Measurements from ENCODE around the gene LHFPL3.
"Not testable (repeated sequence)": the region's sequence is repeated elsewhere in the genome, so short reads cannot be mapped to it uniquely, and the experiment has no call there.

LHFPL3 gene

DNA sequence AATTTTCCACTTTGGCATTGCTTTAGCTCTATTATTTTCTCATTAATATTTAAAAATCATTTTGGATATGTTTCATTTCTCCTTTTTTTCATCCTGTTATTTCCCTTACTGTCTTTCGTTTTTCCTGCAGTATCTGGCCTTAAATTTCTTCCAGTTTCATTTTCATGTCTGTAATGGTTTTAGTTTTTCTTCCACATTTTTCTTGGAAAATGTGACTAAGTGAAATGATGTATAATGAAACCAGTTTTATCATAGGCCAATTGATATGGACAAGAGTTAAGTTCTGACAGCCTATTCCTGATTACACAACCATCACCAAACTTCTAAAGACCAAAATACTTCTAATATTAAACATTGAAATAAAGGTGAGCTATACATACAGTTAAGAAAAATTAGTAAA, 158.5 kb downstream of the LHFPL3 start:
- DNase-seq = no peak

- no peak for DNase-seq
Observed at GRCh38 chr7:104487642-104488041, 159.2 kb downstream of the LHFPL3 start.

GRCh38 chr7:104497379-104497967, 169.1 kb downstream of the LHFPL3 start:
- no peak for DNase-seq

- DNase-seq = no peak
Observed at GRCh38 chr7:104499975-104500374, 171.6 kb downstream of the LHFPL3 start.

GRCh38 chr7:104509874-104510273, 181.5 kb downstream of the LHFPL3 start:
- DNase-seq = no peak

DNA sequence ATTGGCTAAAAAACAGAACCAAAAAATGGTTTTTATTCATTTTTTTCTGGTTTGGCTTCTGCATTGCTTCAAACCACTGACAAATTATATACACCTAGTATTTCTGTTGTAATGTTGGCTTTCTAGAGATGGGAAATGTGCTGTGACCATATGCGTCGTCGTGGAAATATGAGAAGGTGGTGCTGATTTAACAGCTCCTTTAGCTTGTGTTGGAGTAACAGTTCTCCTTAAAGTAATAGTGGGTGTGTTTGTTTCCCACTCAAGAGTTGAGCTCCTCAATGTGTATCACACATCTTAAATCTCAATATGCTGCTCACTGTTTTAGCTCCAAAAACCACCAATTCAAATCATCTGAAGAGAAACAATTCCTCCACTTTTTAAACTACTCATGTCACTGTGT, 196.4 kb downstream of the LHFPL3 start:
- DNase-seq = no peak

GRCh38 chr7:104528142-104528541, 199.7 kb downstream of the LHFPL3 start:
- no peak for DNase-seq

DNA sequence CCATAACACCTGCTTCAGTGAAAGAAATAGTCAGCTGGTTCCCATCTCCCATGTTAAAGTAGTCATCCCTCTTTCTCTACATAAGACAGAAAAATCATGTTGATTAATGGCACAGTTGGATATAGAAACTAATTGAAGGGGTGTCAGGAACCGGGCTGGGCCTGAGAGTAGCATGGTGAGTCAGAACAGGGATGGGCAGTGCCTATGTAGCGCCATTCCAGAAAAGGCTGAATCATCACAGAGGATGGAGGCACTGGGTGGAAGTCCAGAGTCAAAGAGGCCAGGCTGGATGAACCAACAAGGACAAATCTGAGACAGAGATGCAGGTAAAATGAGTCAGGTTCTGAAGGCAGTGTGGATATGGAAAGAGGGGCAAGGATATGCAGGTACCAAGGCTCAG, 201.2 kb downstream of the LHFPL3 start:
- DNase-seq = no peak

DNA sequence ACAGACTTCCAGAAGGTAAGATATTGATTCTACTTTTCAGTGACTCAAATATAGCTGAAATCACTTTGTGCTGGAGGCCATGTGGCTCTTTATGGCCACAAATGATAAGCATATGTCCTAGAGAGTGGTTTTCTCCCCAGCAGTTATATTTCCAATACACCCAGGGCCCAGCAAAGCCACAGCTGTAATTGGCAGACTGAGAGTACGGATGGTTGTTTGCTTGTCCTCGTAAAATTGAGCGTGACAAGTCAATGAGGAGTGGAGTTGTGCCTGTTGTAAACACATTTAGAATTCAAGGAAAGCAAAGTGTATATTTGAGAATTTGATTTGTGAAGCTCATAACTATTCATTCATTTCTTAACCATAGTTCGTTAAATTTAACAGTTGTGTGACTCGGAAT, 201.8 kb downstream of the LHFPL3 start:
- DNase-seq = no peak

DNA sequence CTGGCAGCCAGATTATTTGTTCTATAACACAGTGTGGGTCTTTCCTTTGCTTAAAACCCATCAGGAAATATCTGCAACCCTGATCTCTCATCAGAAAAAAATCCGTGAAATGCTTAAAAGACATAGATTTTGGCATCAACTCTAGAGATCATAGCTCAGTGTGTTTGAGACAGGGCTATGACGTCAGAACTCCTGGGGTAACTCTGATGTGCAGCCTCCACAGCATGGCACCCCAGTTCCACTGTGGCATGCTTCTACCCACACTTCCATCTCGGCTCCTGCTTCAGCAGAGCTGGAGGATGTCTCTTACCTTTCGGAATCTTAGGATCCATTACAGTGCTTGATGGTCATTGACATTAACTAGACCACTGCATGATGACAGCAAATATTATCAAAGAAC, 205.7 kb downstream of the LHFPL3 start:
- DNase-seq = no peak

DNA sequence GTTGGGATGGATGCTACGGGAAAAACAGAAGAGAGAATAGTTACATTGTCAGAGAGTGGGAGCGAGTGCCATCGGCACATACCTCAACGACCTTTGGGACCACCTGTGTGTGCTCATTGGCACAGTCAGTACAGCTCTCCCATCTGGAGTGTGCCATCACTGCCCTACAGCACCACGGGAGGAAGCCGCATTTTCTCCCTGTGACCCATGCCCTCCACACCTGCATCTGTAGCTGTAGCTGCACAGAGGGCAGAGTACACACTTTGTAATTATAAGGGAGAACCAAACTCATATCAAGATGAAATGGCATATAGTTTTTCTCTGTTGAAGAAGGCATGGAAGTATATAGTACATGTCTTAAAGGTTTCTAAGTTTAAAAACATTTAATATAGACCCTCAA, 207.4 kb downstream of the LHFPL3 start:
- DNase-seq = no peak

GRCh38 chr7:104536956-104537355, 208.6 kb downstream of the LHFPL3 start:
- no peak for DNase-seq

DNA sequence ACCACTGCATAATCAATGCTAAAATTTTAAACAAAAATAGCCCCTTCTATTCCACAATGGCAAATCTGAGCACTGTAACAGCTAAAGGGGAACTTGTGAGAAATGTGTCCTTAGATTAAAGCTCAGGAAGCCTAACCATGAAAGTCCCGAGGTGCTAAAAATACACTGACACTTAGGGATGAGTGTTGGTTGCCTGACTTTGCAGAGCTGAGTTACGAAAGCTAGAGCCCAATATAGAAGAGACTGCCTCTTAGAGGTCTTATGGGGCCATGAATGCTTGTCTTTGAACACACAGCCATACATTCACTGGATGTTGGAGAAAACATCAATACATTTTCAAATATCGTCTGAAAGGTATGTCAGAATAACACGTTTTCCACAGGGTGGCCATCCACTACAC, 209.7 kb downstream of the LHFPL3 start:
- DNase-seq = no peak

DNA sequence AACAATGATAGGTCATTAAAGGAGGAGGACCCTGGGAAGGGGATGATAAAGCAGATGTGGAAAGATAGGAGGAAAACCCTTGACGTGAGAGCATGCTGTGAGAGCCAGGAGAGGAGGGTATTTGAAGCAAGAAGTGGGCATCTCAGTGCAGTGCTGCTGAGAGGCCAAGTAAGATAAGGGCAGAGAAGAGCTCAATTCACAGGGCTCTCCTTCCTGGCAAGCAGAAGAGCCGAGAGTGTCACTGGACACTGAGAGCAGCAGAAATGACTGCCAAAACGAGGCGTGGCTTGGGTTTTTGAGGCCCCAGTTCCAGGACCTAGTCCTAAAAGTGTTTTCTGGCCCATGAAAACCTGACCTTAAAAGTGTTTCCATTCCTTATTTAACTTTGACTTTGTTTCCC, 213.5 kb downstream of the LHFPL3 start:
- DNase-seq = no peak

- no peak for DNase-seq
Observed at GRCh38 chr7:104548861-104549260, 220.5 kb downstream of the LHFPL3 start.

GRCh38 chr7:104550362-104550761, 222.0 kb downstream of the LHFPL3 start:
- no peak for DNase-seq

DNA sequence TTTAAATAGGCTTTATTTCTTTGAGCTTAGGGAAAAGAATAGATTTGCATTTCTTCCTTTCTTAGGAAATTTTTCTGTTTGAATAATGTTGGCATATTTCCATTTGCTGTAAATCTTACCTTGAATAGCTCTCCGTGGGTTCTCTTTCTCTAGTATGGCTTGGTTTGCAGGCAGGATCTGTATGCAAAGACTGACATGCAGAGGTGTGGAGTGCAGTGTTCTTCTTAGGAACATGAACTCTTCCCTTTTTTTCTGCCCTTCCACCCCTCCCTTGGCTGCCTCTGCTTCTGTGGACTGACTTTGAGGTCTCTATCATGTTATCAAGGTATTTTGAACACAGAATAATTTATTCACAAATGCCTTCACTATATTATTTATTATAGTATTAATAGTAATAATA, 222.8 kb downstream of the LHFPL3 start:
- DNase-seq = no peak

GRCh38 chr7:104552102-104552501, 223.7 kb downstream of the LHFPL3 start:
- no peak for DNase-seq

GRCh38 chr7:104553074-104553473, 224.7 kb downstream of the LHFPL3 start:
- no peak for DNase-seq

DNA sequence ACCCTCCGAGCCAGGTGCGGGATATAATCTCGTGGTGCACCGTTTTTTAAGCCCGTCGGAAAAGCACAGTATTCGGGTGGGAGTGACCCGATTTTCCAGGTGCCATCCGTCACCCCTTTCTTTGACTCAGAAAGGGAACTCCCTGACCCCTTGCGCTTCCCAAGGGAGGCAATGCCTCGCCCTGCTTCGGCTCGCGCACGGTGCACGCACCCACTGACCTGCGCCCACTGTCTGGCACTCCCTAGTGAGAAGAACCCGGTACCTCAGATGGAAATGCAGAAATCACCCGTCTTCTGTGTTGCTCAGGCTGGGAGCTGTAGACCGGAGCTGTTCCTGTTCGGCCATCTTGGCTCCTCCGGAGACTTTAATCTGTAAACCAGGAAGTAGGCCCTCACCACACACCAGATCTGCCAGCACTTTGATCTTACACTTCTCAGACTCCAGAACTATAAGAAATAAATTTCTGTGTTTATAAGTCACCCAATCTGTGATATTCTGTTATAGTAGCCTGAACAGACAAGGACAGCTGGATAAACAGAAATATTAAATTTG, 235.0 kb downstream of the LHFPL3 start:
- not testable (repeated sequence) for DNase-seq

GRCh38 chr7:104569751-104570150, 241.3 kb downstream of the LHFPL3 start:
- no peak for DNase-seq

DNA sequence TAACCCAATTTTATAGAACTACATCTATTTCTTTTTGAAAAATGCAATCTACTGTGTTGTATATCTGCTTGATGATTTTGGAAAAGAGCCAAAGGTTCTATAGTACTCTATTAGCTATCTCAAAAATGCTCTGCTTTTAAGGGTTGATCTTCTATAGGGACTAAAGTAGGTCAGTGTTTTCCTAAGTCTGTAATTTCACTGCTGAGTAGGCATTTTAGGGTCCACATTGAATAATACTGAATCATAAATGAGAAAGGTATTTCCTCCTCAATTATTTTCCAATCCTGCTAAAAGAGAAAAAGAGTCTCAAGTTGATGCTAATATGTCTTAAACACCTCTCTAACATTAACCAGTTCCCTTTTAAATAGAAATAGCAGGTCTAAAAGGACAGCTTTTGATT, 244.2 kb downstream of the LHFPL3 start:
- no peak for DNase-seq

- no peak for DNase-seq
Observed at GRCh38 chr7:104584620-104585019, 256.2 kb downstream of the LHFPL3 start.

DNA sequence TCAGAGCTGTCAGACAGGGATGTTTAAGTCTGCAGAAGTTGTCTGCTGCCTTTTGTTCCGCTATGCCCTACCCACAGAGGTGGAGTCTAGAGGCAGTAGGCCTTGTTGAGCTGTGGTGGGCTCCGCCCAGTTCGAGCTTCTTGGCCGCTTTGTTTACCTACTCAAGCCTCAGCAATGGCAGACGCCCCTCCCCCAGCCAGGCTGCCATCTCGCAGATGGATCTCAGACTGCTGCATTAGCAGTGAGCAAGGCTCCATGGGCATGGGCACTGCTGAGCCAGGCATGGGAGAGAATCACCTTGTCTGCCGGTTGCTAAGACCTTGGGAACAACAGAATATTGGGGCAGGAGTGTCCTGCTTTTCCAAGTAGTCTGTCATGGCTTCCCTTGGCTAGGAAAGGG, 267.2 kb downstream of the LHFPL3 start:
- DNase-seq = not testable (repeated sequence)

- no peak for DNase-seq
Observed at GRCh38 chr7:104603957-104604356, 275.6 kb downstream of the LHFPL3 start.
